Activated naive CD8-positive, alpha-beta T cell treated with anti-CD3 and anti-CD28 coated beads, Interleukin-2, amount 10 ng/mL, durations not matched to agents 7 days and 5 days (primary cell): Measurements from ENCODE around the gene BID. TPM values are rescaled to one million over a fixed set of nuclear protein-coding genes. Genes with fewer than 3 reads are reported as not detected.

ENCODE experiments used
- ATAC-seq: fragments of 150-1000 bp; cut with Tn5 transposase; one replicate; pipeline ENCODE4 v1.10.0; 2021; ENCODE audit warnings: low read depth, moderate library complexity
- POLR2A ChIA-PET: fragments of 350-600 bp; sonication (Branson Sonifier 250); formaldehyde crosslinking; loops from one replicate; lab custom pipeline; 2021; ENCODE audit warnings: antibody characterized with exemption; lab: Charles Lee
- DNase-seq: peaks from one replicate; pipeline ENCODE4 v3.0.0; 2021
- H3K27ac Mint-ChIP-seq: one replicate; pipeline ENCODE4 v1.8.0; 2022; ENCODE audit warnings: mild to moderate bottlenecking, mixed read lengths
- H3K27me3 Mint-ChIP-seq: one replicate; pipeline ENCODE4 v1.8.0; 2022; ENCODE audit warnings: mild to moderate bottlenecking, moderate library complexity, mixed read lengths
- H3K36me3 Mint-ChIP-seq: one replicate; pipeline ENCODE4 v1.8.0; 2021; ENCODE audit warnings: mild to moderate bottlenecking, mixed read lengths
- H3K4me1 Mint-ChIP-seq: one replicate; pipeline ENCODE4 v1.8.0; 2021; ENCODE audit warnings: mixed read lengths
- H3K4me3 Mint-ChIP-seq: one replicate; pipeline ENCODE4 v1.8.0; 2022; ENCODE audit warnings: mild to moderate bottlenecking, moderate library complexity, mixed read lengths
- H3K9me3 Mint-ChIP-seq: one replicate; pipeline ENCODE4 v1.8.0; 2021; ENCODE audit warnings: mixed read lengths
- total RNA-seq, 2 experiments: library from RNA; stranded (reverse); gene quantifications; one replicate each; pipeline ENCODE4 v1.2.3, GENCODE V29; 2021

The BID gene
- total RNA-seq, 2 experiments from 2014 or later, result 33.6 to 35.6 TPM

DNA sequence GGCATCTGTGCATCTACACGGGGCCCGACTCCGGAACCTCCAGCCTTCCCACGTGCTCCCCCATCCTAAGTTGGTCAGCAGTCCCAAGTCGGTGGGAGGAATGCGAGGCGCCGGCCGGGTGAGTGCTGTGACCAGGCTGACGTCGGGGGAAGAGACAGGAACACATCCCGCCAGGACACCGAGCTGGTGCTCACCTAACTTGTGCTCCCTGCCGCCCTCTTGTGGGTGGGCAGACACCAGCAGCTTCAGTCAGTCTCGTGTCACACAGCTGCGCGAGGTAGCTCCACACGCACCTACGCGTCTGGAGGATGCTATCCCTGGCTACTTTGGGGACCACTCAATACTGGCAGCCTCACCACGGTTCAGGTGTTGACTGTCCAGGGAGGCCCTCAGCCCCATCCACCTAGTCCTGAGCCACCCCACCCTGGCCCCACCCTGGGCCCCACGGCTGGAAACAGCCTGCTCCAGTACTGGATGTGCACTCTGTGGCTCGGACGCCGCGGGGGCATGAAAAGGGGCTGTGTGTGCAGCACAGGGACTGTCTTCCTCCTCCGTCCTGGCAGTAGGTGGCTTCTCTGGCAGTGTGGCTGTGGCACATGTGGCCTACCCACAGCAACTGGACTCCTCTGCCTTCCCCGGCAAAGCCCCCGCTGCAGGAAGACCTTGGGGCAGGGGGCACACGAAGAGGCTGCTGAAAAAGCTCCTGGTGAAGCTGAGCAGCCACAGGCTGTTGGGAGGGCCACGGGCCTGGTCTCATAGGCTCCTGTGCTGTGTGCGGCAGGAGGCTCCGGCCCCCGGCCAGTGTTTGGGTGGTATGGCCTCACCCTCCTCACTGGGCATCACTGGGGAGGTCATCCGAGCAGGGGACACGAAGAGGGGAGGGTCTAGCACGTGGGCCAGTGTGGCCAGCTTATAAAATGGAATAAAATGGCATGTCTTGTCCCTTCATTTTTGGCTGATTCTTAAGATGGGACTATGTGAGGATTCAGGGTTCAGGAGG is 11.2 kb upstream of the BID start:
- no peaks in the 10 kb centered on the region for H3K27me3 Mint-ChIP-seq
- DNase-seq (peak; percentile 79), ATAC-seq (no peak)
- POLR2A ChIA-PET, result interaction anchor here (0.6 to 2.5 kb wide), 7 partner anchors 8 to 294 kb away, joined by 3 to 9 read pairs (median 3); partner anchors contain the start of gene BID
- no peak overlapping the region for H3K27ac Mint-ChIP-seq
- H3K9me3 Mint-ChIP-seq, result no peaks in the 10 kb centered on the region
- H3K36me3 Mint-ChIP-seq, result no peaks in the 10 kb centered on the region
- H3K4me3 Mint-ChIP-seq, result no peak overlapping the region
- H3K4me1 Mint-ChIP-seq, result peaks cover 11% of the 10 kb centered on the region

GRCh38 chr22:17784776-17785175 is 10.5 kb upstream of the BID start:
- DNase-seq, result no peak

GRCh38 chr22:17783773-17784480 is 9.7 kb upstream of the BID start:
- DNase-seq (no peak), ATAC-seq (no peak)
- H3K27ac Mint-ChIP-seq, result no peak overlapping the region
- POLR2A ChIA-PET, result interaction anchor here (0.7 to 1.0 kb wide), 2 partner anchors 11 to 41 kb away, joined by 5 read pairs; no protein-coding TSS in a partner anchor
- H3K36me3 Mint-ChIP-seq, result peaks cover 4% of the 10 kb centered on the region
- peaks cover 25% of the 10 kb centered on the region for H3K4me1 Mint-ChIP-seq
- no peaks in the 10 kb centered on the region for H3K27me3 Mint-ChIP-seq
- H3K9me3 Mint-ChIP-seq, result no peaks in the 10 kb centered on the region
- no peak overlapping the region for H3K4me3 Mint-ChIP-seq

More at GRCh38 chr22:17784776-17785175, 10.5 kb upstream of the BID start:
- Mint-ChIP-seq H3K9me3 (no peaks in the 10 kb centered on the region), H3K27ac (no peak overlapping the region), H3K4me1 (peaks cover 18% of the 10 kb centered on the region), H3K27me3 (no peaks in the 10 kb centered on the region), H3K36me3 (no peaks in the 10 kb centered on the region), H3K4me3 (no peak overlapping the region)
- POLR2A ChIA-PET, result interaction anchor here (0.7 to 2.5 kb wide), 4 partner anchors 10 to 43 kb away, joined by 3 to 8 read pairs (median 4); partner anchors contain the start of gene BID
- no peak for ATAC-seq

- Mint-ChIP-seq H3K4me1 (peaks cover 29% of the 10 kb centered on the region), H3K36me3 (peaks cover 8% of the 10 kb centered on the region), H3K4me3 (no peak overlapping the region), H3K27ac (no peak overlapping the region), H3K27me3 (no peaks in the 10 kb centered on the region), H3K9me3 (no peaks in the 10 kb centered on the region)
- POLR2A ChIA-PET, result interaction anchor here (1.0 kb wide), 1 partner anchor 10 kb away, joined by 5 read pairs; no protein-coding TSS in a partner anchor
- DNase-seq (no peak), ATAC-seq (no peak)
Measured at GRCh38 chr22:17783312-17783711, 9.0 kb upstream of the BID start.

DNA sequence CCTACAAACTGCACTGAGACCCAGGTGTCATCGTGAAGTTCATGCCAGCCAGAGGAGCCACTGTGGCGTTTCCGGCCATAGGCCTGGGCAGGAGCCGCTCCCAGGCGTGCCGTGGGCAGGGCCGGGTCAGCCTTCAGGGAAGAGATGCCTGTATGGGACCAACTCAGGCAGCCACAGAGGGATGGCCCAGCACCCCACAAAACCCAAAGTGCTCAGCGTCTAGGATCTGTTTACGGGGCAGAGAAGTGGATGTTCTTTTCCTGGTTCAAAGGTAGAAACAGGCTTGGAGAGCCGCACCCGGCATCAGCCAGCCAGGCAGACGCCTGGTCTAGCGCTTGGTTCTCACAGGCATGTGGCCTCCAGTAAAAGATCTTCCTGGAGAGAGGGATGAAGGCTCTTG is 8.4 kb upstream of the BID start:
- Mint-ChIP-seq H3K4me1 (peaks cover 34% of the 10 kb centered on the region), H3K27ac (no peak overlapping the region), H3K4me3 (no peak overlapping the region), H3K9me3 (no peaks in the 10 kb centered on the region), H3K36me3 (peaks cover 8% of the 10 kb centered on the region), H3K27me3 (no peaks in the 10 kb centered on the region)
- POLR2A ChIA-PET, result interaction anchor here (1.0 kb wide), 2 partner anchors 9 to 15 kb away, joined by 3 to 5 read pairs; no protein-coding TSS in a partner anchor
- ATAC-seq (no peak), DNase-seq (no peak)

- Mint-ChIP-seq H3K27ac (no peak overlapping the region), H3K27me3 (no peaks in the 10 kb centered on the region), H3K4me3 (no peak overlapping the region), H3K9me3 (no peaks in the 10 kb centered on the region), H3K36me3 (peaks cover 8% of the 10 kb centered on the region), H3K4me1 (peaks cover 35% of the 10 kb centered on the region)
- no peak for DNase-seq
- no peak for ATAC-seq
- POLR2A ChIA-PET, result interaction anchor here (1.0 kb wide), 2 partner anchors 10 to 15 kb away, joined by 3 to 4 read pairs; no protein-coding TSS in a partner anchor
Measured at GRCh38 chr22:17782158-17782557, 7.9 kb upstream of the BID start.

DNA sequence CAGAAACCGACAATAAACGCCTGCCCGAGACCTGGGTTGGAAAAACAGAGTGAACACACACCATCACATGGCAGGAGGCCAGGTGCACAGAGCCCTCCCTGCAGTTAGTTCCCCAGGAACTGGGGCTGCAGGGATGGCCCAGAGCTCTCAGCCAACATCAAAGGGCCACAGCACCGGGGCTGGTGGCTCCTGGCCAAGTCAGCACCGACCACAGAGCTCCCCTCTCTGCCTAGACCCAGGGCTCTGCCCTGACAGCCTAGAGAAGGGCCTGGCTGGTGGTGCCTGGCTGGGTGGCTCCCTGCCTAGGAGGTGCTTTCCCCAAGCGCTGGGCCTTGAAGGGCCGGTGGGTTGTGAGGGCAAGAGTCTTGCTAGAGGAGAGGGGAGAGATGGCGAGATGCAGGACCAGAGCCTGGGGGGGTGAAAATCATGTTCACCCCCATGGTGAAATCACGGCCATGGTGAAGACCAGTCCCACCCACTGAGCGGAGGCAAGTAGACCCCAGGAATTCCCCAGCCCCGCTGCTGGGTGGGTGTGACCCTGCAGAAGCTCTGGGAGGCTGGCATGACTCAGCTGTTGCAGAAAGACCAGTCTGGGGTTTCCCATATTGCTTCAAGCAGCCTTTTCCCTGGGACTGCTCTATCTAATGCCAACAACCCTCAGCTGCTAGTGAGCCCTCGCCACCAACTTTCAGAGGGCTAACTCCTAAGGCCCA is 7.2 kb upstream of the BID start:
- POLR2A ChIA-PET, result interaction anchor here (1.0 to 1.9 kb wide), 3 partner anchors 9 to 14 kb away, joined by 3 to 7 read pairs (median 4); no protein-coding TSS in a partner anchor
- ATAC-seq (peak; percentile 53), DNase-seq (no peak)
- Mint-ChIP-seq H3K27me3 (no peaks in the 10 kb centered on the region), H3K27ac (peak overlapping the region; percentile 63), H3K9me3 (no peaks in the 10 kb centered on the region), H3K4me1 (peaks cover 33% of the 10 kb centered on the region), H3K36me3 (peaks cover 8% of the 10 kb centered on the region), H3K4me3 (peak overlapping the region; percentile 55)

GRCh38 chr22:17780741-17781318 is 6.6 kb upstream of the BID start:
- peak overlapping the region; percentile 55 for H3K4me3 Mint-ChIP-seq
- peak overlapping the region; percentile 74 for H3K27ac Mint-ChIP-seq
- peaks cover 36% of the 10 kb centered on the region for H3K4me1 Mint-ChIP-seq
- no peak for DNase-seq
- no peaks in the 10 kb centered on the region for H3K27me3 Mint-ChIP-seq
- H3K9me3 Mint-ChIP-seq, result no peaks in the 10 kb centered on the region
- POLR2A ChIA-PET, result interaction anchor here (1.9 kb wide), 1 partner anchor 14 kb away, joined by 7 read pairs; no protein-coding TSS in a partner anchor
- peaks cover 8% of the 10 kb centered on the region for H3K36me3 Mint-ChIP-seq
- ATAC-seq, result no peak

GRCh38 chr22:17780116-17780740 is 6.0 kb upstream of the BID start:
- DNase-seq (no peak), ATAC-seq (peak; percentile 15)
- peak overlapping the region; percentile 55 for H3K4me3 Mint-ChIP-seq

GRCh38 chr22:17779286-17780115 is 5.2 kb upstream of the BID start:
- Mint-ChIP-seq H3K36me3 (peaks cover 8% of the 10 kb centered on the region), H3K4me3 (peak overlapping the region; percentile 90), H3K27ac (peak overlapping the region; percentile 96), H3K9me3 (no peaks in the 10 kb centered on the region), H3K4me1 (peaks cover 49% of the 10 kb centered on the region), H3K27me3 (no peaks in the 10 kb centered on the region)
- POLR2A ChIA-PET, result interaction anchor here (1.2 to 1.9 kb wide), 3 partner anchors 12 to 373 kb away, joined by 3 to 7 read pairs (median 4); no protein-coding TSS in a partner anchor
- no peak for DNase-seq
- no peak for ATAC-seq

More at GRCh38 chr22:17780116-17780740, 6.0 kb upstream of the BID start:
- no peaks in the 10 kb centered on the region for H3K27me3 Mint-ChIP-seq
- POLR2A ChIA-PET, result interaction anchor here (1.2 to 1.9 kb wide), 3 partner anchors 13 to 372 kb away, joined by 3 to 7 read pairs (median 4); no protein-coding TSS in a partner anchor
- no peaks in the 10 kb centered on the region for H3K9me3 Mint-ChIP-seq
- peaks cover 8% of the 10 kb centered on the region for H3K36me3 Mint-ChIP-seq
- peak overlapping the region; percentile 74 for H3K27ac Mint-ChIP-seq
- H3K4me1 Mint-ChIP-seq, result peaks cover 42% of the 10 kb centered on the region

- peak overlapping the region; percentile 96 for H3K27ac Mint-ChIP-seq
- peak overlapping the region; percentile 90 for H3K4me3 Mint-ChIP-seq
- peaks cover 8% of the 10 kb centered on the region for H3K36me3 Mint-ChIP-seq
- DNase-seq (no peak), ATAC-seq (no peak)
- H3K4me1 Mint-ChIP-seq, result peaks cover 49% of the 10 kb centered on the region
- H3K27me3 Mint-ChIP-seq, result no peaks in the 10 kb centered on the region
- POLR2A ChIA-PET, result interaction anchor here (0.5 kb wide), 1 partner anchor 224 kb away, joined by 3 read pairs; no protein-coding TSS in a partner anchor
- no peaks in the 10 kb centered on the region for H3K9me3 Mint-ChIP-seq
Measured at GRCh38 chr22:17778412-17778976, 4.2 kb upstream of the BID start.
